GM10248 (cell line): Measurements from ENCODE around the gene GHDC.
"Not testable (repeated sequence)": the region's sequence is repeated elsewhere in the genome, so short reads cannot be mapped to it uniquely, and the experiment has no call there.

Experiments
- CTCF ChIA-PET: fragments of 300-600 bp; sonication (Branson Sonifier 250); formaldehyde crosslinking; extraction: SDS; loops from one replicate; lab custom pipeline; 2021; ENCODE audit warnings: antibody characterized with exemption; lab: Yijun Ruan, JAX
- POLR2A ChIA-PET: fragments of 350-650 bp; sonication (Branson Sonifier 250); formaldehyde crosslinking; extraction: SDS; loops from one replicate; lab custom pipeline; 2020; ENCODE audit warnings: antibody characterized with exemption; lab: Yijun Ruan, JAX
- DNase-seq: peaks from one replicate; pipeline ENCODE4 v3.0.0; 2012; ENCODE audit errors: extremely low spot score
- TF ChIP-seq, protein P1 (sequence below): IDR thresholded peaks from 2 replicates; pipeline ENCODE4 v1.5.1; 2012; ENCODE audit warnings: mild to moderate bottlenecking, low read depth; ENCODE audit errors: extremely low read depth, missing control alignments, control extremely low read depth

Gene GHDC

DNA sequence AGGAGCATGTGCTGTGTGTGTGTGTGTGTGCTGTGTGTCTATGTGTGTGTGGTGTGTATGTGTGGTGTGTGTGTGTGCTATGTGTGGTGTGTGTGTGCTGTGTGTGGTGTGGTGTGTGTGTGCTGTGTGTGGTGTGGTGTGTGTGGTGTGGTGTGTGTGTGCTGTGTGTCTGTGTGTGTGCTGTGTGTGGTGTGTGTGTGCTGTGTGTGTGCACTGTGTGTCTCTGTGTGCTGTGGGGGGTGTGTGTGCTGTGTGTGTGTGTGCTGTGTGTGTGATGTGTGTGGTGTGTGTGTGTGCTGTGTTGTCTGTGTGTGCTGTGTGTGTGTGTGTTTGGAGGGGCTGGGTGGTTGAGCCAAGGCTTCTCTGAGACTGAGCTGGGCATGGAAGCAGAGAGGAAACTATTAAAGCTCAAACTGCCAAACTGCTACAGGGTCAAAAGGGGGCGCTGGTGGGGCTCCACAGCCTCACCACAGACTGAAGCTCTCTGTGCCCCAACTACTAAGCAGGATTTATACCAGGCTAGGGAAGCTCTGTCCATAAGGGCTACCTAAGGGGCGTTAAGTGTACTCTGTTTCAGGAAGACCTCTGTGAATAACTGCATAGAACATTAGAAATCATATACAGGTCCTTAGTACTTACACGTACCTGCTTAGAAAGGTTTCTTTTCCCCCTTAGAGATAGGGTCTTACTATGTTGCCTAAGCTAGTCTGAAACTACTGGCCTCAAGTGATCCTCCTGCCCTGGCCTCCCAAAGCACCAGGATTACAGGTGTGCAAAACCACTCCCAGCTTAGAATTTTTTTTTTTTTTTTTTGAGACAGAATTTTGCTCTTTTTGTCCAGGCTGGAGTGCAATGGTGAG lies 27.8 kb upstream of the GHDC start:
- DNase-seq, result peak; percentile 72
- CTCF ChIA-PET, result interaction anchor here (0.6 to 3.0 kb wide), 43 partner anchors 9 to 472 kb away, joined by 3 to 40 read pairs (median 5); partner anchors contain the start of genes CAVIN1, GHDC, KCNH4 and STAT5A
- TF ChIP-seq, protein P1, sequence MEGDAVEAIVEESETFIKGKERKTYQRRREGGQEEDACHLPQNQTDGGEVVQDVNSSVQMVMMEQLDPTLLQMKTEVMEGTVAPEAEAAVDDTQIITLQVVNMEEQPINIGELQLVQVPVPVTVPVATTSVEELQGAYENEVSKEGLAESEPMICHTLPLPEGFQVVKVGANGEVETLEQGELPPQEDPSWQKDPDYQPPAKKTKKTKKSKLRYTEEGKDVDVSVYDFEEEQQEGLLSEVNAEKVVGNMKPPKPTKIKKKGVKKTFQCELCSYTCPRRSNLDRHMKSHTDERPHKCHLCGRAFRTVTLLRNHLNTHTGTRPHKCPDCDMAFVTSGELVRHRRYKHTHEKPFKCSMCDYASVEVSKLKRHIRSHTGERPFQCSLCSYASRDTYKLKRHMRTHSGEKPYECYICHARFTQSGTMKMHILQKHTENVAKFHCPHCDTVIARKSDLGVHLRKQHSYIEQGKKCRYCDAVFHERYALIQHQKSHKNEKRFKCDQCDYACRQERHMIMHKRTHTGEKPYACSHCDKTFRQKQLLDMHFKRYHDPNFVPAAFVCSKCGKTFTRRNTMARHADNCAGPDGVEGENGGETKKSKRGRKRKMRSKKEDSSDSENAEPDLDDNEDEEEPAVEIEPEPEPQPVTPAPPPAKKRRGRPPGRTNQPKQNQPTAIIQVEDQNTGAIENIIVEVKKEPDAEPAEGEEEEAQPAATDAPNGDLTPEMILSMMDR, result peak; percentile 73
- POLR2A ChIA-PET, result interaction anchor here (1.2 to 1.3 kb wide), 2 partner anchors 80 to 84 kb away, joined by 3 read pairs; no protein-coding TSS in a partner anchor

DNA sequence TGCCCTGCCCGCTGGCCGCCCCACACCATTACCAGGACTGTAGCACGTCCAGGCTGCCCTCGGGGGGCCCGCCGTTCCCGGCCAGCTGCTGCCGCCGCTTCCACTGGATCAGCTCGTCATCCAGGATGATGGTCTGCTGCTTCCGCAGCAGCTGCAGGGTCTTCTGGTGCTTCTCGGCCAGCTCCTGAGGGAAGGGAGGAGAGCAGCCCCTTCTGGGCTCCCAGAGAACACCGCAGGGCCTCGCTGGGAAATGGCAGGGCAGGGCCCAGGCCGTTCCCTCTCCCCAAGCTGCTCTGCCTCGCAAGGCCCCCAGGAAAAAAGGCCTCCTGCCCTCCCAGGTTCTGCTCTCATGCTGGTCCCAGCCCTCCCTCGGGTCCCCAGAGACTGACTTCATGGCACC lies 25.0 kb upstream of the GHDC start:
- CTCF ChIA-PET, POLR2A ChIA-PET: not testable (repeated sequence)

DNA sequence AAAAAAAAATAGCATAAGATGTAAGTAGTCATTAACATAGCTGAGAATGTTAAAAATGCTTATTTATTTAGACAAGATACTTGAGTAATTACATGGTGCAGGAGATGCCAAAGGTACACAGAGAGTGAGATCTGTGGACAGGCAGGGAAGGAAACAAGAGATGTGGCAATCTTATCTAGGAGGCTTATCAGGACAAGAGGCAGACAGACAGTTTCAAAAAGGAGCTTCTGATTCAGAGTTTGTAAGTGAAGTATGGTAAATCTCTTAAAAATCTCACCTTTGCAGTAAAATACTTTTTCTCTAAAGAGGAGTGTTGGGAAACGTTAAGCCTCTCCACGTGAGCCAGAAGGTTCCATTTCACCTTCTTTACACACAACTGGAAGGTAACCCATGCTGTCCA lies 19.9 kb upstream of the GHDC start:
- DNase-seq, result no peak
- POLR2A ChIA-PET, result no interaction called here
- TF ChIP-seq, protein P1, result no peak
- CTCF ChIA-PET, result interaction anchor here (0.9 to 3.7 kb wide), 4 partner anchors 8 to 39 kb away, joined by 3 to 26 read pairs (median 6); partner anchors contain the start of gene KCNH4

More for the DNA sequence above, 25.0 kb upstream of the GHDC start:
- DNase-seq, result not testable (repeated sequence)

DNA sequence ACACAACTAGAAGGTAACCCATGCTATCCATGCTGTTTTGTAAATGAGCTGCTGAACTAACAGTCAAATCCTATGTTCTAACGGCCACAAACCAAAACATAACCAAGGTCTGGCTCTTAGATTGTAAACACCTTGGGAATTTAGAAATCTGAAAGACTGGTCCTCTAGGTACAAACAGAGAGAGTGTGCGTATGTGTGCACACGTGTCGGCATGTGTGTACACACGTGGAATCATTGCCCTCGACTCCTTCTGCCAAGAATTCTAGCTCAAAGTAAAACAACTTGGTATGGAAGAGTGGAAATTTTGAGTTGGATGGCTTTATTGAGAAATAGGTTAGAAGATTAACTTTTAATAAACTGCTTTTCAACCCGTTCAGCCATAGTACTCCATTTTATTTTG lies 18.1 kb upstream of the GHDC start:
- DNase-seq, result no peak
- ChIA-PET POLR2A (no interaction called here), CTCF (interaction anchor here (1.2 to 3.7 kb wide), 5 partner anchors 10 to 23 kb away, joined by 3 to 26 read pairs (median 4); partner anchors contain the start of gene GHDC)
- TF ChIP-seq, protein P1, result no peak

DNA sequence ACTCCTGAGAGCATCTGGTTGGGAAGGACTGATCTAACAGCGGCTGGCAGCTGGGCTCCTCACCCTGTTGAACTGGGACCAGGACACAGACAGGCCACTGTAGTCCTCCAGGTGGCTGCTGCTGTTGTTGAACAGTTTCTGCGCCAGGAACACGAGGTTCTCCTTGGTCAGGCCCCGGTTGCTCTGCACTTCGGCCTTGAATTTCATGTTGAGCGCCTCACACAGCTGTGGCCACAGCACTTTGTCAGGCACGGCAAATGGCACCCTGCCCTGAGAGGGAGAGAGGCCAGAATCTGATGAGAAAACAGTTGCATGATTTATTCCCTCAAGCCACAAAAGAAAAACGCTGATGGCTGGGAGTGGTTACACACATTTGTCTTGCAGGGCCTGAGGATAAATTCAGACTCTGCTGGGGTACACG lies 17.6 kb upstream of the GHDC start:
- DNase-seq, POLR2A ChIA-PET: not testable (repeated sequence)
- CTCF ChIA-PET, result interaction anchor here (1.2 to 3.7 kb wide), 5 partner anchors 11 to 24 kb away, joined by 3 to 26 read pairs (median 4); partner anchors contain the start of gene GHDC

DNA sequence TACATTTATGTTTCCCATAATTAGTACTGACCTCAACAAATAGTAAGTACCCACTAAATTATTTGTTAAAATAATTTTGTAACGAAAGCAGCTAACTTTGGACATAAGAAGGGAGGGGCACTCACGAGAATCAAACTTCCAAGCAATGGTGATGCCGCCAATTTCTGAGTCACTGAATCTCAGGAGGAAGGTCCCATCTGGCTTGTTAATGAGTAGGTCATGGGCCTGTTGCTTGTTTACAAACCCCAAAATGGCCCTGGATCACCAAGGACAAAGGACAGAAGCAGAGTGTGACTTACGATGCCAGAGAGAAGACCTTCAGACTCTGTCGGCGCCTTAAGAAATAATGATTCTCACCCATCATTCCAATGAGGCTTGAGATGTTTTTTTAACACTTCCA lies 15.8 kb upstream of the GHDC start:
- ChIA-PET POLR2A (no interaction called here), CTCF (interaction anchor here (3.0 kb wide), 1 partner anchor 12 kb away, joined by 13 read pairs; no protein-coding TSS in a partner anchor)
- TF ChIP-seq, protein P1, result no peak

DNA sequence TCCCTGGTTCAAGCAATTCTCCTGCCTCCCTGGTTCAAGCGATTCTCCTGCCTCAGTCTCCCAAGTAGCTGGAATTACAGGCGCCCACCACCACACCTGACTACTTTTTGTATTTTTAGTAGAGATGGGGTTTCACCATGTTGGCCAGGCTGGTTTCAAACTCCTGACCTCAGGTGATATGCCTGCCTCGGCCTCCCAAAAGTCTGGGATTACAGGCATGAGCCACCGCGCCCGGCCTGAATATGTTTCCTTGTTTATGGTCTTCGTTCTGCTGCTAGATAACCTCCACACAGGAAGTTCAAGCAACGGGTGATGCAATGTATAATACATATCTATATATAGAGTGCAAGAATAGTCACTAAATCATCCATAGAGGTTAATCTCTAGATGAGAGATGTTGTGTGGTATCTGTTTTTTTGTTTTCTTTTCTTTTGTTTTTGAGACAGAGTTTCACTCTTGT lies 11.9 kb upstream of the GHDC start:
- DNase-seq, CTCF ChIA-PET, POLR2A ChIA-PET: not testable (repeated sequence)

More for the DNA sequence above, 15.8 kb upstream of the GHDC start:
- no peak for DNase-seq

DNA sequence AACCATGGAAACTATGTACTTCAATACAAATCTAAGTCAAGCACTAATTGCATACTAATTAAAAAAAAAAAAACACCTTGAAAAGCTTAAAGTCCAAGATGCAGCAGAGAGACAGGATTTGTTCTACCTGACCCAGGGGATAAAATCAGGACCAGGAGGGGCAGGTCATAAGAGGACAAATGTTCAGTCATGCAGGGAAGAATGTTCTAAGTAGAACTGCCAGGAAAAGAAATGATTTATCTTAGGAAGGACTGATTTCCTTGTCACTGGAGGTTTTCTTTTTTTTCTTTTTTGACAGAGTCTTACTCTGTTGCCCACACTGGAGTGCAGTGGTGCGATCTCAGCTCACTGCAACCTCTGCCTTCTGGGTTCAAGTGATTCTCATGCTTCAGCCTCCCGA lies 9.1 kb upstream of the GHDC start:
- DNase-seq, result no peak
- CTCF ChIA-PET, result interaction anchor here (3.4 kb wide), 1 partner anchor 19 kb away, joined by 10 read pairs; the partner anchor contains the start of gene HCRT
- POLR2A ChIA-PET, result no interaction called here
- TF ChIP-seq, protein P1, result no peak
